ENCODE results near the gene FGF14.

The FGF14 gene

GRCh38 chr13:101970341-101970740 lies 431.5 kb downstream of the FGF14 start:
- no peak for DNase-seq

- no peak for DNase-seq
Measured at GRCh38 chr13:101967781-101968180, 434.1 kb downstream of the FGF14 start.

GRCh38 chr13:101967216-101967615 lies 434.6 kb downstream of the FGF14 start:
- DNase-seq: no peak

GRCh38 chr13:101965096-101965495 lies 436.8 kb downstream of the FGF14 start:
- no peak for DNase-seq

- DNase-seq: no peak
Measured at GRCh38 chr13:101959016-101959415, 442.8 kb downstream of the FGF14 start.

GRCh38 chr13:101955764-101956163 lies 446.1 kb downstream of the FGF14 start:
- DNase-seq: no peak

- no peak for DNase-seq
Measured at GRCh38 chr13:101951114-101951513, 450.7 kb downstream of the FGF14 start.

GRCh38 chr13:101949681-101950080 lies 452.2 kb downstream of the FGF14 start:
- no peak for DNase-seq

GRCh38 chr13:101946401-101946800 lies 455.4 kb downstream of the FGF14 start:
- no peak for DNase-seq

GRCh38 chr13:101945435-101945834 lies 456.4 kb downstream of the FGF14 start:
- DNase-seq: no peak

GRCh38 chr13:101944521-101944920 lies 457.3 kb downstream of the FGF14 start:
- no peak for DNase-seq

GRCh38 chr13:101942535-101943157 lies 459.2 kb downstream of the FGF14 start:
- no peak for DNase-seq

GRCh38 chr13:101942038-101942437 lies 459.8 kb downstream of the FGF14 start:
- DNase-seq: peak; percentile 7

GRCh38 chr13:101941095-101941783 lies 460.6 kb downstream of the FGF14 start:
- DNase-seq: no peak

- no peak for DNase-seq
Measured at GRCh38 chr13:101939370-101939769, 462.5 kb downstream of the FGF14 start.

GRCh38 chr13:101935828-101936227 lies 466.0 kb downstream of the FGF14 start:
- no peak for DNase-seq

- no peak for DNase-seq
Measured at GRCh38 chr13:101931186-101931585, 470.7 kb downstream of the FGF14 start.

GRCh38 chr13:101930331-101930730 lies 471.5 kb downstream of the FGF14 start:
- DNase-seq: no peak

GRCh38 chr13:101925731-101926130 lies 476.1 kb downstream of the FGF14 start:
- DNase-seq: no peak

GRCh38 chr13:101919541-101920181 lies 482.2 kb downstream of the FGF14 start:
- peak; percentile 15 for DNase-seq

- DNase-seq: no peak
Measured at GRCh38 chr13:101917833-101918661, 483.8 kb downstream of the FGF14 start.

GRCh38 chr13:101917475-101917810 lies 484.4 kb downstream of the FGF14 start:
- DNase-seq: no peak

- no peak for DNase-seq
Measured at GRCh38 chr13:101916775-101917474, 484.9 kb downstream of the FGF14 start.
